HepG2 (cell line): Measurements from ENCODE around the gene TOR1B. TPM values are rescaled to one million over a fixed set of nuclear protein-coding genes. Genes with fewer than 3 reads are reported as not detected.

Experiments
- EED ChIP-seq: sonication (generic); formaldehyde crosslinking; IDR thresholded peaks from 2 replicates; pipeline ENCODE4 v1.5.0; 2020; ENCODE audit warnings: mild to moderate bottlenecking, missing genetic modification reagents
- ETV6 ChIP-seq: sonication (generic); formaldehyde crosslinking; conservative IDR thresholded peaks from 2 replicates; pipeline ENCODE4 v1.4.0; 2020; ENCODE audit warnings: missing genetic modification reagents
- PTBP1 ChIP-seq: fragments of 200-400 bp; formaldehyde crosslinking; IDR thresholded peaks from 2 replicates; pipeline ENCODE4 v1.6.1; 2018; ENCODE audit warnings: low read length, low read depth; ENCODE audit not compliant: poor library complexity, severe bottlenecking
- RAD51 ChIP-seq: fragments of 450-650 bp; IDR thresholded peaks from 2 replicates; pipeline ENCODE4 v1.6.1; 2016; ENCODE audit warnings: borderline replicate concordance
- SOX5 ChIP-seq: IDR thresholded peaks from 2 replicates; pipeline ENCODE4 v1.6.1; 2016; ENCODE audit warnings: borderline replicate concordance
- ZNF260 ChIP-seq: sonication (generic); formaldehyde crosslinking; IDR thresholded peaks from 2 replicates; pipeline ENCODE4 v1.4.0; 2020; ENCODE audit warnings: missing genetic modification reagents, low read depth, mild to moderate bottlenecking, borderline replicate concordance
- ZNF788 ChIP-seq: sonication (generic); formaldehyde crosslinking; IDR thresholded peaks from 2 replicates; pipeline ENCODE4 v1.5.0; 2020; ENCODE audit warnings: mild to moderate bottlenecking, missing genetic modification reagents, borderline replicate concordance
- polyA plus RNA-seq, 8 experiments: library from polyadenylated mRNA; depleted of rRNA in 3 of 8; stranded (reverse) in 7 of 8; unstranded in 1 of 8; fragments of >200 nt; fragmentation: Illumina TruSeq in 4 of 8; extraction: Trizol in 4 of 8; gene quantifications; 2 replicates each; pipeline versions ENCODE4 v1.2.1 to v1.2.3, GENCODE V29; 2011 to 2016; ENCODE audit warnings: low read depth in 4 of 8, missing spikeins in 1 of 8, mixed read lengths in 1 of 8; ENCODE audit not compliant: insufficient read depth in 1 of 8
- total RNA-seq, 5 experiments: library from RNA; depleted of rRNA; stranded (reverse); fragments of >200 nt; fragmentation: Illumina TruSeq; extraction: Trizol; gene quantifications; 2 replicates each; pipeline ENCODE4 v1.2.3, GENCODE V29; 2016; ENCODE audit warnings: low read depth in 1 of 5
- TF ChIP-seq, protein P1 (sequence below): sonication (generic); formaldehyde crosslinking; IDR thresholded peaks from 2 replicates; pipeline ENCODE4 v1.8.1; 2023; ENCODE audit warnings: missing genetic modification reagents, mild to moderate bottlenecking, borderline replicate concordance
- TF ChIP-seq, protein P2 (sequence below): IDR thresholded peaks from 2 replicates; pipeline ENCODE4 v1.6.1; 2016; ENCODE audit warnings: missing biosample characterization, missing genetic modification reagents, low read depth
- TF ChIP-seq, protein P3 (sequence below), 2 experiments: sonication (generic) in 1 of 2; formaldehyde crosslinking in 1 of 2; IDR thresholded peaks; 2 replicates each; pipeline versions ENCODE4 v1.4.0 to v1.6.1; 2018 to 2020; ENCODE audit warnings: missing genetic modification reagents in 2 of 2, borderline replicate concordance in 1 of 2, low read depth in 1 of 2, mild to moderate bottlenecking in 1 of 2, missing biosample characterization in 1 of 2
- TF ChIP-seq, protein P4 (sequence below): sonication (generic); formaldehyde crosslinking; IDR thresholded peaks from 2 replicates; pipeline ENCODE4 v1.5.1; 2020; ENCODE audit warnings: missing genetic modification reagents, mild to moderate bottlenecking, borderline replicate concordance
- TF ChIP-seq, protein P5 (sequence below): sonication (generic); formaldehyde crosslinking; IDR thresholded peaks from 2 replicates; pipeline ENCODE4 v1.4.0; 2020; ENCODE audit warnings: missing genetic modification reagents, borderline replicate concordance
- TF ChIP-seq, protein P6 (sequence below): IDR thresholded peaks from 2 replicates; pipeline ENCODE4 v1.6.1; 2016; ENCODE audit warnings: low read depth, control low read depth
- TF ChIP-seq, protein P7 (sequence below): sonication (generic); formaldehyde crosslinking; IDR thresholded peaks from 2 replicates; pipeline ENCODE4 v1.8.0; 2022; ENCODE audit warnings: low read depth, missing genetic modification reagents

TOR1B gene
- total and polyA plus RNA-seq, 2 of the 13 experiments (the other 11 are each of a cell fraction or from before 2014, with no cell fraction given), result 18.1 to 21.3 TPM

DNA sequence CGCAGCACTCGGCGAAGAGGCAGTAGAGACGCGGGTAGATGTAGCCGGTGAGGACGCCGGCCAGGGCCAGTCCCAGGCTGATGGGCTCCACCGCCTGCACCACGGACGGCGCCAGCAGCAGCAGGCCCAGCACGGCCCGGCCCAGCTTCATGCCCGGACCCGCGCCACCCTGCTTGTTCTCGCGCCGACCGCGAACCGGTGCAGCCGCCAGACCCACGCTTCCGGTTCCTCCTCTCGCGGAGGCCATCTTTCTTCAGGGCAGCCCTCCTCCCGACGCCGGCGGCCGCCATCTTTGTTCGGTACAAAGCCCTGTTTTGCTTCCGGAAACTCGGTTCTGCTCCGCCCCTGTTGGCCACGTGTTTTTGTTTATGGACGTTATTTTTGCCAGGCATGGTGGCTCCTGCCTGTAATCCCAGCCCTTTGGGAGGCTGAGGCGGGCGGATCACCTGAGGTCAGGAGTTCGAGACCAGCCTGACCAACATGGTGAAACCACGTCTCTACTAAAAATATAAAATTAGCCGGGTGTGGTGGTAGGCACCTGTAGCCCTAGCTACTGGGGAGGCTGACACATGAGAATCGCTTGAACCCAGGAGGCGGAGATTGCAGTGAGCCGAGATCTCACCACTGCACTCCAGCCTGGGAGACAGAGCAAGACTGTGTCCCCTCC, 21.1 kb downstream of the TOR1B start, which contains the start of gene TOR1A (continued):
- TF ChIP-seq, protein P1, sequence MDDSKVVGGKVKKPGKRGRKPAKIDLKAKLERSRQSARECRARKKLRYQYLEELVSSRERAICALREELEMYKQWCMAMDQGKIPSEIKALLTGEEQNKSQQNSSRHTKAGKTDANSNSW (CRISPR knock-in tag), result peak; percentile 59; the same call in 1 of the 2 replicates
- TF ChIP-seq SOX5 (peak; percentile 66), RAD51 (peak; percentile 39; the same call in 1 of the 2 replicates), ZNF260 (no peak), PTBP1 (peak; percentile 61), EED (CRISPR knock-in tag) (peak; percentile 85; the same call in 1 of the 2 replicates), ETV6 (peak; percentile 83), ZNF788 (peak; percentile 94; the same call in 1 of the 2 replicates)
- TF ChIP-seq, protein P2, sequence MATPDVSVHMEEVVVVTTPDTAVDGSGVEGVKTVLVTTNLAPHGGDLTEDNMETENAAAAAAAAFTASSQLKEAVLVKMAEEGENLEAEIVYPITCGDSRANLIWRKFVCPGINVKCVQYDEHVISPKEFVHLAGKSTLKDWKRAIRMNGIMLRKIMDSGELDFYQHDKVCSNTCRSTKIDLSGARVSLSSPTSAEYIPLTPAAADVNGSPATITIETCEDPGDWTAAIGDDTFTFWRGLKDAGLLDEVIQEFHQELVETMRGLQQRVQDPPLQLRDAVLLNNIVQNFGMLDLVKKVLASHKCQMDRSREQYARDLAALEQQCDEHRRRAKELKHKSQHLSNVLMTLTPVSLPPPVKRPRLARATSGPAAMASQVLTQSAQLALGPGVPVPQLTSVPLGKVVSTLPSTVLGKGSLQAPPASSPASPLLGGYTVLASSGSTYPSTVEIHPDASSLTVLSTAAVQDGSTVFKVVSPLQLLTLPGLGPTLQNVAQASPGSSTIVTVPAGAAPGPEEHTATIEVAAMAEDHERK, result 0 out of 2 replicates have a peak, but pooled peaks have one; percentile 27
- TF ChIP-seq, protein P3, sequence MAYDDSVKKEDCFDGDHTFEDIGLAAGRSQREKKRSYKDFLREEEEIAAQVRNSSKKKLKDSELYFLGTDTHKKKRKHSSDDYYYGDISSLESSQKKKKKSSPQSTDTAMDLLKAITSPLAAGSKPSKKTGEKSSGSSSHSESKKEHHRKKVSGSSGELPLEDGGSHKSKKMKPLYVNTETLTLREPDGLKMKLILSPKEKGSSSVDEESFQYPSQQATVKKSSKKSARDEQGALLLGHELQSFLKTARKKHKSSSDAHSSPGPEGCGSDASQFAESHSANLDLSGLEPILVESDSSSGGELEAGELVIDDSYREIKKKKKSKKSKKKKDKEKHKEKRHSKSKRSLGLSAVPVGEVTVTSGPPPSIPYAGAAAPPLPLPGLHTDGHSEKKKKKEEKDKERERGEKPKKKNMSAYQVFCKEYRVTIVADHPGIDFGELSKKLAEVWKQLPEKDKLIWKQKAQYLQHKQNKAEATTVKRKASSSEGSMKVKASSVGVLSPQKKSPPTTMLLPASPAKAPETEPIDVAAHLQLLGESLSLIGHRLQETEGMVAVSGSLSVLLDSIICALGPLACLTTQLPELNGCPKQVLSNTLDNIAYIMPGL (CRISPR knock-in tag; IDR thresholded peaks at IDR 0.05; ENCODE audit: borderline replicate concordance in 1 of 2, low read depth in 1 of 2), result peak; percentile 71 to 85; a peak in 3 of 4 replicates
- TF ChIP-seq, protein P4, sequence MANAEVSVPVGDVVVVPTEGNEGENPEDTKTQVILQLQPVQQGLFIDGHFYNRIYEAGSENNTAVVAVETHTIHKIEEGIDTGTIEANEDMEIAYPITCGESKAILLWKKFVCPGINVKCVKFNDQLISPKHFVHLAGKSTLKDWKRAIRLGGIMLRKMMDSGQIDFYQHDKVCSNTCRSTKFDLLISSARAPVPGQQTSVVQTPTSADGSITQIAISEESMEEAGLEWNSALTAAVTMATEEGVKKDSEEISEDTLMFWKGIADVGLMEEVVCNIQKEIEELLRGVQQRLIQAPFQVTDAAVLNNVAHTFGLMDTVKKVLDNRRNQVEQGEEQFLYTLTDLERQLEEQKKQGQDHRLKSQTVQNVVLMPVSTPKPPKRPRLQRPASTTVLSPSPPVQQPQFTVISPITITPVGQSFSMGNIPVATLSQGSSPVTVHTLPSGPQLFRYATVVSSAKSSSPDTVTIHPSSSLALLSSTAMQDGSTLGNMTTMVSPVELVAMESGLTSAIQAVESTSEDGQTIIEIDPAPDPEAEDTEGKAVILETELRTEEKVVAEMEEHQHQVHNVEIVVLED (CRISPR knock-in tag), result peak; percentile 87
- TF ChIP-seq, protein P5, sequence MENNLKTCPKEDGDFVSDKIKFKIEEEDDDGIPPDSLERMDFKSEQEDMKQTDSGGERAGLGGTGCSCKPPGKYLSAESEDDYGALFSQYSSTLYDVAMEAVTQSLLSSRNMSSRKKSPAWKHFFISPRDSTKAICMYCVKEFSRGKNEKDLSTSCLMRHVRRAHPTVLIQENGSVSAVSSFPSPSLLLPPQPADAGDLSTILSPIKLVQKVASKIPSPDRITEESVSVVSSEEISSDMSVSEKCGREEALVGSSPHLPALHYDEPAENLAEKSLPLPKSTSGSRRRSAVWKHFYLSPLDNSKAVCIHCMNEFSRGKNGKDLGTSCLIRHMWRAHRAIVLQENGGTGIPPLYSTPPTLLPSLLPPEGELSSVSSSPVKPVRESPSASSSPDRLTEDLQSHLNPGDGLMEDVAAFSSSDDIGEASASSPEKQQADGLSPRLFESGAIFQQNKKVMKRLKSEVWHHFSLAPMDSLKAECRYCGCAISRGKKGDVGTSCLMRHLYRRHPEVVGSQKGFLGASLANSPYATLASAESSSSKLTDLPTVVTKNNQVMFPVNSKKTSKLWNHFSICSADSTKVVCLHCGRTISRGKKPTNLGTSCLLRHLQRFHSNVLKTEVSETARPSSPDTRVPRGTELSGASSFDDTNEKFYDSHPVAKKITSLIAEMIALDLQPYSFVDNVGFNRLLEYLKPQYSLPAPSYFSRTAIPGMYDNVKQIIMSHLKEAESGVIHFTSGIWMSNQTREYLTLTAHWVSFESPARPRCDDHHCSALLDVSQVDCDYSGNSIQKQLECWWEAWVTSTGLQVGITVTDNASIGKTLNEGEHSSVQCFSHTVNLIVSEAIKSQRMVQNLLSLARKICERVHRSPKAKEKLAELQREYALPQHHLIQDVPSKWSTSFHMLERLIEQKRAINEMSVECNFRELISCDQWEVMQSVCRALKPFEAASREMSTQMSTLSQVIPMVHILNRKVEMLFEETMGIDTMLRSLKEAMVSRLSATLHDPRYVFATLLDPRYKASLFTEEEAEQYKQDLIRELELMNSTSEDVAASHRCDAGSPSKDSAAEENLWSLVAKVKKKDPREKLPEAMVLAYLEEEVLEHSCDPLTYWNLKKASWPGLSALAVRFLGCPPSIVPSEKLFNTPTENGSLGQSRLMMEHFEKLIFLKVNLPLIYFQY (CRISPR knock-in tag), result peak; percentile 81; the same call in 1 of the 2 replicates
- TF ChIP-seq, protein P6, sequence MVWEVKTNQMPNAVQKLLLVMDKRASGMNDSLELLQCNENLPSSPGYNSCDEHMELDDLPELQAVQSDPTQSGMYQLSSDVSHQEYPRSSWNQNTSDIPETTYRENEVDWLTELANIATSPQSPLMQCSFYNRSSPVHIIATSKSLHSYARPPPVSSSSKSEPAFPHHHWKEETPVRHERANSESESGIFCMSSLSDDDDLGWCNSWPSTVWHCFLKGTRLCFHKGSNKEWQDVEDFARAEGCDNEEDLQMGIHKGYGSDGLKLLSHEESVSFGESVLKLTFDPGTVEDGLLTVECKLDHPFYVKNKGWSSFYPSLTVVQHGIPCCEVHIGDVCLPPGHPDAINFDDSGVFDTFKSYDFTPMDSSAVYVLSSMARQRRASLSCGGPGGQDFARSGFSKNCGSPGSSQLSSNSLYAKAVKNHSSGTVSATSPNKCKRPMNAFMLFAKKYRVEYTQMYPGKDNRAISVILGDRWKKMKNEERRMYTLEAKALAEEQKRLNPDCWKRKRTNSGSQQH (CRISPR knock-in tag), result 0 out of 2 replicates have a peak, but pooled peaks have one; percentile 63
- TF ChIP-seq, protein P7, sequence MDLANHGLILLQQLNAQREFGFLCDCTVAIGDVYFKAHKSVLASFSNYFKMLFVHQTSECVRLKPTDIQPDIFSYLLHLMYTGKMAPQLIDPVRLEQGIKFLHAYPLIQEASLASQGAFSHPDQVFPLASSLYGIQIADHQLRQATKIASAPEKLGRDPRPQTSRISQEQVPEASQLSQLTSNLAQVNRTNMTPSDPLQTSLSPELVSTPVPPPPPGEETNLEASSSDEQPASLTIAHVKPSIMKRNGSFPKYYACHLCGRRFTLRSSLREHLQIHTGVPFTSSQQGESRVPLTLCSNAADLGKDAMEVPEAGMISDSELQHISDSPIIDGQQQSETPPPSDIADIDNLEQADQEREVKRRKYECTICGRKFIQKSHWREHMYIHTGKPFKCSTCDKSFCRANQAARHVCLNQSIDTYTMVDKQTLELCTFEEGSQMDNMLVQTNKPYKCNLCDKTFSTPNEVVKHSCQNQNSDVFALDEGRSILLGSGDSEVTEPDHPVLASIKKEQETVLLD, result peak; percentile 87
